GM21423 (cell line): ENCODE data around the gene UNC5CL.

ENCODE experiments used
- ATAC-seq: cut with Tn5 transposase; IDR thresholded peaks from one replicate; pipeline ENCODE4 v1.9.1; 2021; ENCODE audit warnings: mild to moderate bottlenecking, moderate library complexity; ENCODE audit not compliant: unreplicated experiment

Gene UNC5CL, protein sequence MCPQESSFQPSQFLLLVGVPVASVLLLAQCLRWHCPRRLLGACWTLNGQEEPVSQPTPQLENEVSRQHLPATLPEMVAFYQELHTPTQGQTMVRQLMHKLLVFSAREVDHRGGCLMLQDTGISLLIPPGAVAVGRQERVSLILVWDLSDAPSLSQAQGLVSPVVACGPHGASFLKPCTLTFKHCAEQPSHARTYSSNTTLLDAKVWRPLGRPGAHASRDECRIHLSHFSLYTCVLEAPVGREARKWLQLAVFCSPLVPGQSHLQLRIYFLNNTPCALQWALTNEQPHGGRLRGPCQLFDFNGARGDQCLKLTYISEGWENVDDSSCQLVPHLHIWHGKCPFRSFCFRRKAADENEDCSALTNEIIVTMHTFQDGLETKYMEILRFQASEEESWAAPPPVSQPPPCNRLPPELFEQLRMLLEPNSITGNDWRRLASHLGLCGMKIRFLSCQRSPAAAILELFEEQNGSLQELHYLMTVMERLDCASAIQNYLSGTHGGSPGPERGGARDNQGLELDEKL

DNA sequence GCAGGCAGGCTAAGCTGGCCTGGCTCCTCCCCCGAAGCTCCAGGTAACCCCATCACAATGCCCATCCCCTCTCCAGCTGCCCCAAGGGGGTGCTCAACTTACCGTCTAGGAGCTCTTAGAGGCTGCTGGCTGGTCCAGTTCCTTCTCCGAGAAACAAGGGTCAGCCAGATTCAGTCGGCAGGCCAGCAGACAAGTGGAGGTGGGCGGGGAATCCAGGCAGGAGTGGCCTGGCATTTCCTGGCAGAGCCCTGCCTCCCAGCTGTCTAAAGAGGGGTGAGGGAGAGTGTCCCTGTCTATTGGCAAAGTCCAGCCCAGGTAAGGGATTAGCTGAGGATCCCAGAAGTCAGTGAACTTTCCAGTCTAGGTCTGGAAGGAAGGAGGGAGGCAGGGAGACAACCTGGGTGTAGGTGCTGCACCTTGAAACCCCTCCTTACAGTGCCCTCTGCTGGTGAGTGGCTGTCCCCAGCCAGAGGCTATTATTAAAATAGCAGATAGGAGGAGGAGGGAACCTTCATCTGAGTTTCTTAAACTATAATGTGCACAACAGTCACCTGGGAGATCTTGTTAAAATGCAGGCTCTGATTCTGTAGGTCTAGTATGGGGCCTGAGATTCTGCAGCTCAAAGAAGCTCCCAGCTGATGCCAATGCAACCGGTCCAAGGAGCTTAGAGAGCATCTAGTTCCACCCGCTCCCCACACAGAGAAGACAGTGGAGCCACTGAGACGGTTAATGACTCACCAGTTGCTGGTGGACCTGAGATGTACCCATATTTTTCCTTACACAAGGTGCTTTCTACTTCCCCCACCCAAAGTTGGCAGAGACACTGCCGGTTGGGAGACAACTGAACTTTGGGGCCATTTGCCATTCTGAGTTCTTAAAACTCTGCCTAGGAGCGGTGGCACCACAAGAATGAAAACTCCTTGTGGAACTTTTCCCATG lies at the start of gene UNC5CL:
Gene UNC5CL (minus strand): TSS at position 162 of the 939 bp plus-strand sequence. CDS start 4,147 bp downstream, outside the sequence.
- ATAC-seq: no peak

- ATAC-seq: no peak
These were observed 49.4 kb upstream of the UNC5CL start for GRCh38 chr6:41088451-41088850.

DNA sequence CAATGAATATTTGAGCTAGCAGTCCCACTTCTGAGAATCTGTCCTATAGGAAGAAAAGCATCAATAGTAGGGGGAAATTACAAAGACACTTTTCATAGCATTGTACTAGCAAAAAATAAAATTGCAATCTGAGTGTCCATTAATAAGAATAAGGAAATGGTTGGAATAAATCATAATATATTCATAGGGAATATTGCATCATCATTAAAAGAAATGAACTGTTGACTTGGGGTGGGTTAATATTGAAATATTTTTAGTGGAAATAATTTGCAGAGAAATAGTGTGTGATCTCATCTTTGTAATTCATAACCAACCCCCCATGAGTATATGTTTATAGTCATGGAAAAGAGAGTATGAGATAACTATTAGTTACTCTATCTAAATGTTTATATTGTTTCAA lies 46.2 kb upstream of the UNC5CL start:
- ATAC-seq: no peak

DNA sequence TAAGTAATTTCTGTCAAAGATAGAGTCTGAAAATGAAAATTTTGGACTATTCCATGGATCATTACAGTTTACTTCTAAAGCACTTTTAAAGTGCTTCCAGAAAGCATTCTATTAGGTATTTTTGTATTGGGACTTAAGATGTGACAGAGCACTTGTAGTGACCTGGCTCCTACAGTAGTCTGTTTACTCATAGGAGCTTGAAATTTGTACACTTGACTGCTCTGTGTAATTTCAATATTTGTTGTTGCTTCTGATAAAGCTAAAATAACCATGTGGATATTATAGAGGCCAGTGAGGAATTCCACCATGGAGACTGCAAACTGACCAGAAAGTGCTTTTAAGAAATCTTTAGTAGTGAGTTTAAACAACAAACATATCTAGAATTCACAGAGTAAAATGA lies 44.1 kb upstream of the UNC5CL start:
- no peak for ATAC-seq

DNA sequence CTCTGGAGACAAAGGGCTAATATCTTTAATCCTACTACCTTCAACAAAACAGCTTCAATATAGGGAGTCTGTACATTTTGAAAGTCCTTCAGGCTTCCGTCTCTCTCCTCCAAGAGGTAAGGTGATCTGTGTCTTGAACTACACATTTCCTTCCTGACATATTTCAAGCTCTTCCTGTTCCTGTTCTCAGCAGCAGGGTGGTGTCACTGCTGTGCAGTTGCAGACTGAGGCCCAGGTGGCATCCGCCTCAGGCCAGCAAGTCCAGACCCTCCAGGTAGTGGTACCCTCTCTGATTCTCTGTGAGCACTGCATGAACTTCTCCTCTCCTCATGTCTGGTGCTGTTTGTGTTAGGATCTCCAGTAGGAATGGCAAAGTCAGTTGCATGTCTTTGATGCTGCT lies 41.6 kb upstream of the UNC5CL start:
- no peak for ATAC-seq

- ATAC-seq: no peak
These were observed 40.1 kb upstream of the UNC5CL start for GRCh38 chr6:41079080-41079479.

GRCh38 chr6:41078101-41078500 lies 39.1 kb upstream of the UNC5CL start:
- ATAC-seq: no peak

- no peak for ATAC-seq
These were observed 38.5 kb upstream of the UNC5CL start for GRCh38 chr6:41077536-41077935.

DNA sequence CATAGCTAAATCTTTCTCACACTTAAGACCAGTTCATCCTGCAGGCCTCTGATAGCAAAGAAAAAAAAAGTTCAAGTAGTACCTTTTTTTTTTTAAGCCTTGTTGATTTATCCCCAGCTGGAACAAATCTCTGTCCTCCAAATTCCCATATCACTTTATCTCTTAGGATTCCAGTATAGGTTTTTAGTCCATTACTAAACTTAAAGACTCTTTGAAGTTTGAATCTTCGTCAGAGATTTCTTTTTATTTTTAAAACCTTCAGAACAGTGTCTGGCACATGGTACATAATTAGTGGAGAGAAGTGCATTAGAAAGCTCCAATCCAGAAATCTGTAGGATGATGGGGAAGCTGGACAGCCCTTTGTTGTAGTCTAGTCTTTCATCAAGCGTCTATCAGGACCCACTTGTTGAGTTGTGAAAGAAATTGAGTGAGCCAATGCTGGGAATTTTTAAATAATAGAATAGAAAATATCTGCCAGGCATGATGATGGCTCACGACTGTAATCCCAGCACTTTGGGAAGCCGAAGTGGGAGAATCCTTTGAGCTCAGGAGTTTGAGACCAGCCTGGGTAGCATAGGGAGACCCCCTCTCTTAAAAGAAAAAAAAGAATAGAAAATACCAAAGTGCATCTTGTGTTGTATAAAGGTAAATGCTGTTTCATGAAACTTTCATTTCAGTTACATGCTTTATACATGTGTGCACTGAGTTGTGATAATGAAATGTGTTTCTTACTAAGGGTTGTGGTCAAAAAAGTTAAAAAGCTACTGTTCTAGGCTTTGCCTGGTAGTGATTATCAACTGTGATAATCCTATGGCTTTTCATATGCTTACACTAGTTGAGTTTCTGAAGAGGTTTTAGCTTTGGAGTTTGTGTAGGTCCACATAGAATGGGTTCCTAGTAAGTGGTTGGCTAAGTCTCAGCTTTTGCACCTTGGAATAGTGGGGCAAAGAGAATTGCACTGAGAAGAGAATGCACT lies 36.9 kb upstream of the UNC5CL start:
- ATAC-seq: no peak

DNA sequence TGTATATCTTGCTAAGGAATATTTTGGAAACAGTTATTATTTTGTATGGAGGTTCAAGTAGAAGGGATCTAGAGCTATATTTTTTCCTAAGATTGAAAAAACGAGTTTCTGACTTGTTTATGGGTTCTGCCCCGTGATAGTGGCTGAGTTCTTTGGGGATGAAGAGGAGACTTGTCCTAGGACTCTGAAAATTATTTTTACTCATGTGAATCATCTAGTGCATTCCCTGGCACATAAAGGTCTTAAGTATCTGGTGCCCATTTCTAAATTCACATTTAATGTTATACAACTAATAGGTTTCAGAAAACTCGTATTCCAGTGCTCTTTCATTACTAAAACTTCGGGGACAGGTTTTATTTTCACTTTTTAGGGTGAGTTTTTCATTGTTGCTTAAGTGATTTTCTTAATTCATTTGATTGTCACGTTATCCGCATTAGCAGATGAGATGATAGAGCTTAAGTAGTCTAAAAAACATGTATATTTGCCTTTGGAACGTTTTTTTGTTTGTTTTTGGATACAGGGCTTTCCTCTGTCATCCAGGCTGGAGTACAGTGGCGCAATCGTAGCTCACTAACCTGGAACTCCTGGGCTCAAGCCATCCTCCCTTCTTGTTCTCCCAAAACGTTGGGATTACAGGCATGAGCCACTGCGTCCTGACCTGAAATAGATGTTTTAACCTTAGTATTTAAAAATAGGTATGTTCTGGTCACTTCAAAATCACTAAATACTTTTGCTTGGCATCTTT lies 35.8 kb upstream of the UNC5CL start:
- no peak for ATAC-seq

DNA sequence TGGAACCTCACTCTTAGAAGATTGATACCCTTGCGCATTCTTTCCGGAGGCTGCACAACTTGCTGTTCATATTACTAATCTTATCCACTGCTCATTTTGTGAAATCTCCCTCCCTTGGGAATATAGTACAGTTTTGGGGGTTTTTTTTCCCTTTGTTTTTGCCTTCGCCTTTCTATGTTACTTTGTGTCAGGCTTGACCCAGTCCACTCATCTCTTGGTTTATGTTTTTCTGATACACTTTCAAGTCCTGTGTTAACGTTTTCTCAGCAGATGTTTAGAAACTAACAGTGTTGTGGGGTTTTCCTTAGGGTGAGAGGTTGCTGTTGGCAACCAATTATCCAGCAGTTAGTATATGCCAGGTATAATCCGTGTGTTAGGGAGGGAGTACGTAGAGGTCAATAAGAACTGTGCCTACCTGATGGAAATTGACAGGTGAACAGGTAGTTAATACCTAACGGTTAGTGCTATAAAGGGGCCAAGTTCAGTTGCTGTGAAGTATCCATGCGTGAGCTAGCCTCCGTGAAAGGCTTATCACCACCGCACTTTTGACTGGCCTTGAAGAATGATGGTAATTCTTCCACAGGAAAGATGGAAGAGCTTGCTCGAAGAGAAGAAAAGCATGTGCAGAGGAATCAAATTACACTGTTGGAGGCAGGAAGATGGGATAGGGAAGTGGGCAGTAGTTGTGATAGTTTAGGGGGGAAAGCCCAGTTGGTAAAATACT lies 35.1 kb upstream of the UNC5CL start:
- no peak for ATAC-seq

DNA sequence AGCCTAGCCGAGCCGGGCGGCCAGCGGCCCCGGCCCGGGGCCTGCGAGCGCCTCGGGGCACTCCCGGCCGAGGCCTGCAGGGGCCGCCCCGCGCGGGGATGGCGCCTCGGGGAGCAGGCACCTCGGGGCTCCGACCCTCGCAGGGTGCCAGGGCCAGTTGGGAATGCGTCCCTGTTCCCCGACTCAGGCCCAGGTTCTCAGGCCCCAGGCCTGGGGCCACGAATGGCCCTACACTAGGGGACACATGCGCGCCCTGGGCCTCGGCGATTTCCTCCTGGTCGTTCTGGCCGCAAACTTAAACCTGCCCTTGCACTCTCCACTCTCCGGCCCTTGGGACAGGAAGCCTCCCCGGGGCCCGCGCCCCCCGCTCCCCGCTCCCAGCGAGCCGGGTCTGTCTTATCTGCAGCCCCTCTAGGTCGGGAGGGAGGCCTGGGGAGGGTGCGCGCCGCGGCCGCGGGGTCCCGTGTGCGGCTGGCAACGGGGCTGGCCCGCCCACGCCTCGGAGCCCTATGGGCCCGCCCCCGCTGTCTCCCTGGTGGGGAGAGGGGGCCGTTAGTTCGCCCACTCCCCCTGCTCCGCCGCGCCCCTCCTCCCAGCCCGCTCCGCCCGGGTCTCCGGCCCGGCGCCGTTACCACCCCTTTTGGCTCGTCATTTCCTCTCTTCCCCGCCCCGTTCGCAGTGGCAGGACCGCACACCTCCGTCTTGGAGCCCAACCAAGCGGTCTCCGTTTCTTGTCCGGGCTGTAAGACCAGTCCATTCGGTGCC lies 34.4 kb upstream of the UNC5CL start:
- ATAC-seq: peak; percentile 29

GRCh38 chr6:41072836-41073202 lies 33.8 kb upstream of the UNC5CL start, which contains the start of gene NFYA:
Gene NFYA, plus strand, starts transcription at chr6:41072974. Its CDS starts 6,116 bp downstream, at chr6:41079090.
- ATAC-seq: peak; percentile 61

- peak; percentile 62 for ATAC-seq
These were observed 33.2 kb upstream of the UNC5CL start, which contains the start of gene OARD1 for GRCh38 chr6:41071923-41072835. Gene OARD1, minus strand, starts transcription at chr6:41072356. Its CDS starts 722 bp downstream, at chr6:41071634.

GRCh38 chr6:41071501-41071922 lies 32.5 kb upstream of the UNC5CL start:
- no peak for ATAC-seq

DNA sequence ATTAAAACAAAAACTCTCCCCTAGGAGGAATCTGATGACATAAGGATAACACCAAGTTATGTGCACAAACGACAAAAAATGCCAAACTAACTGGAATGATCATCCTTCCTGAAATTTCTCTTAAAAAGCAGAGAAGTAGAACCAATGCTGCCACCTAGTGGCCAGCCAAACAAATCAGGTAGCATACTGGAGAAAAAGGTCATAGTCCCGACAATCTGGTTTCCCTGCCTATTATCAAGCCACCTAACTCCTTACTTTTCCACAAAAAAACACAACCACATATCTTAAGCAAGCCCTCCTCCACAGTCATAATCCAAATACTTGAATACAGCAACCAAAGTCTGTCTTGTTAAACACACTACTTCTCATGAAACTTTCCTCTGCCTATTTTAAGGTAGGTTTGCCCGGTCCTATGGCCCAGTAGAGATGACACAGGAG lies 27.9 kb upstream of the UNC5CL start:
- no peak for ATAC-seq

DNA sequence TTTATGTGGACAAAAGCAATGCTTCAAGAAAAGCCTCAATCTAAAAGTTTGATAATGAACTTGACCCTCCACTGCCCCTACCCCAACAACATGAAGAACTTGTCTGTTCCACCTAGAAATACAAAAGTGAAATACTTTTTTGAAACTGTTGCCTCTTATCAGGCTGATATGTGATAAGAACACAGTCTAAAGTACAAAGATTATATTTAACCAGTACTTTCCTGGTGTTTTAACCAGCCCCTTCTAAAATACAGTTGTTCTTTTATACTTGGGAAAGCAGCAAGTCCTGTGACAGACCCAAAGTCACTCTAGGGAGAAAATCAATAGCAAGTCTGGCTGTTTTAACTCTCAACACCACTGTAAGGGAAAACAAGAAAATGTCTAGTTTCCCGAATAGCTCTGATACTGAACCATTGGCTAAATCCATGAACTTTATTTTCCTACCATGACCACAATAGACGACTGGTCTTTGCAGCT lies 26.6 kb upstream of the UNC5CL start:
- ATAC-seq: no peak
